ENCODE data around the gene FBXO2.

DNA sequence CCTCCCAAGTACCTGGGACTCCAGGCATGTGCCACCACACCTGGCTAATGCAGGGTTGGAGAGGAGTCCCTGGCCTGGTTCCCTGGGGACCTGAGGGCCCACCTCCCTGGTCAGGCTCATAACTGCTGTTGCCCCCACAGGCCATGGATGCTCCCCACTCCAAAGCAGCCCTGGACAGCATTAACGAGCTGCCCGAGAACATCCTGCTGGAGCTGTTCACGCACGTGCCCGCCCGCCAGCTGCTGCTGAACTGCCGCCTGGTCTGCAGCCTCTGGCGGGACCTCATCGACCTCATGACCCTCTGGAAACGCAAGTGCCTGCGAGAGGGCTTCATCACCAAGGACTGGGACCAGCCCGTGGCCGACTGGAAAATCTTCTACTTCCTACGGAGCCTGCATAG, 14.3 kb upstream of the FBXO2 start:
- TF ChIP-seq, protein P1, sequence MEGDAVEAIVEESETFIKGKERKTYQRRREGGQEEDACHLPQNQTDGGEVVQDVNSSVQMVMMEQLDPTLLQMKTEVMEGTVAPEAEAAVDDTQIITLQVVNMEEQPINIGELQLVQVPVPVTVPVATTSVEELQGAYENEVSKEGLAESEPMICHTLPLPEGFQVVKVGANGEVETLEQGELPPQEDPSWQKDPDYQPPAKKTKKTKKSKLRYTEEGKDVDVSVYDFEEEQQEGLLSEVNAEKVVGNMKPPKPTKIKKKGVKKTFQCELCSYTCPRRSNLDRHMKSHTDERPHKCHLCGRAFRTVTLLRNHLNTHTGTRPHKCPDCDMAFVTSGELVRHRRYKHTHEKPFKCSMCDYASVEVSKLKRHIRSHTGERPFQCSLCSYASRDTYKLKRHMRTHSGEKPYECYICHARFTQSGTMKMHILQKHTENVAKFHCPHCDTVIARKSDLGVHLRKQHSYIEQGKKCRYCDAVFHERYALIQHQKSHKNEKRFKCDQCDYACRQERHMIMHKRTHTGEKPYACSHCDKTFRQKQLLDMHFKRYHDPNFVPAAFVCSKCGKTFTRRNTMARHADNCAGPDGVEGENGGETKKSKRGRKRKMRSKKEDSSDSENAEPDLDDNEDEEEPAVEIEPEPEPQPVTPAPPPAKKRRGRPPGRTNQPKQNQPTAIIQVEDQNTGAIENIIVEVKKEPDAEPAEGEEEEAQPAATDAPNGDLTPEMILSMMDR (IDR thresholded peaks at IDR 0.05) = no peak
- TF ChIP-seq POLR2AphosphoS5 (IDR thresholded peaks at IDR 0.05) = no peak

All from suprapubic skin (tissue), 3 donors.